Stimulated activated naive CD8-positive, alpha-beta T cell treated with anti-CD3 and anti-CD28 coated beads, Interleukin-15, Interleukin-2, amounts not matched to agents 100 ng/mL and 50 ng/mL, for 24 hours (primary cell): ENCODE measurements around the gene PAX2.

Source experiments
- H3K27ac Mint-ChIP-seq: one replicate; pipeline ENCODE4 v1.8.0; 2021; ENCODE audit warnings: mild to moderate bottlenecking, mixed read lengths
- H3K27me3 Mint-ChIP-seq: one replicate; pipeline ENCODE4 v1.8.0; 2021; ENCODE audit warnings: mixed read lengths
- H3K36me3 Mint-ChIP-seq: one replicate; pipeline ENCODE4 v1.8.0; 2021; ENCODE audit warnings: low read depth, mixed read lengths
- H3K4me1 Mint-ChIP-seq: one replicate; pipeline ENCODE4 v1.8.0; 2021; ENCODE audit warnings: low read depth, mixed read lengths
- H3K4me3 Mint-ChIP-seq: one replicate; pipeline ENCODE4 v1.8.0; 2021; ENCODE audit warnings: mild to moderate bottlenecking, mixed read lengths
- H3K9me3 Mint-ChIP-seq: one replicate; pipeline ENCODE4 v1.8.0; 2021; ENCODE audit warnings: mixed read lengths

PAX2 gene

GRCh38 chr10:100802196-100802595 lies 56.8 kb downstream of the PAX2 start:
- H3K4me1 Mint-ChIP-seq = no peaks in the 10 kb centered on the region
- H3K27me3 Mint-ChIP-seq = peaks cover 62% of the 10 kb centered on the region
- H3K27ac Mint-ChIP-seq = no peak overlapping the region
- no peak overlapping the region for H3K4me3 Mint-ChIP-seq
- no peaks in the 10 kb centered on the region for H3K36me3 Mint-ChIP-seq
- H3K9me3 Mint-ChIP-seq = no peaks in the 10 kb centered on the region

- no peak overlapping the region for H3K4me3 Mint-ChIP-seq
- no peak overlapping the region for H3K27ac Mint-ChIP-seq
- H3K4me1 Mint-ChIP-seq = no peaks in the 10 kb centered on the region
- no peaks in the 10 kb centered on the region for H3K9me3 Mint-ChIP-seq
- H3K27me3 Mint-ChIP-seq = peaks cover 60% of the 10 kb centered on the region
- H3K36me3 Mint-ChIP-seq = no peaks in the 10 kb centered on the region
These were observed 57.2 kb downstream of the PAX2 start for GRCh38 chr10:100802607-100803006.

GRCh38 chr10:100803492-100803891 lies 58.1 kb downstream of the PAX2 start:
- H3K36me3 Mint-ChIP-seq = no peaks in the 10 kb centered on the region
- no peaks in the 10 kb centered on the region for H3K4me1 Mint-ChIP-seq
- no peak overlapping the region for H3K27ac Mint-ChIP-seq
- H3K27me3 Mint-ChIP-seq = peaks cover 65% of the 10 kb centered on the region
- no peak overlapping the region for H3K4me3 Mint-ChIP-seq
- no peaks in the 10 kb centered on the region for H3K9me3 Mint-ChIP-seq

GRCh38 chr10:100803908-100804307 lies 58.5 kb downstream of the PAX2 start:
- no peak overlapping the region for H3K4me3 Mint-ChIP-seq
- H3K9me3 Mint-ChIP-seq = no peaks in the 10 kb centered on the region
- H3K27ac Mint-ChIP-seq = no peak overlapping the region
- no peaks in the 10 kb centered on the region for H3K4me1 Mint-ChIP-seq
- no peaks in the 10 kb centered on the region for H3K36me3 Mint-ChIP-seq
- peaks cover 65% of the 10 kb centered on the region for H3K27me3 Mint-ChIP-seq

GRCh38 chr10:100805543-100806355 lies 60.4 kb downstream of the PAX2 start:
- Mint-ChIP-seq H3K4me3 (no peak overlapping the region), H3K9me3 (no peaks in the 10 kb centered on the region), H3K4me1 (no peaks in the 10 kb centered on the region), H3K36me3 (no peaks in the 10 kb centered on the region), H3K27me3 (peaks cover 57% of the 10 kb centered on the region), H3K27ac (no peak overlapping the region)

GRCh38 chr10:100806356-100806645 lies 60.9 kb downstream of the PAX2 start:
- Mint-ChIP-seq H3K27ac (no peak overlapping the region), H3K36me3 (no peaks in the 10 kb centered on the region), H3K4me1 (no peaks in the 10 kb centered on the region), H3K27me3 (peaks cover 57% of the 10 kb centered on the region), H3K9me3 (no peaks in the 10 kb centered on the region), H3K4me3 (no peak overlapping the region)

- Mint-ChIP-seq H3K27ac (no peak overlapping the region), H3K27me3 (peaks cover 58% of the 10 kb centered on the region)
These were observed 62.0 kb downstream of the PAX2 start for GRCh38 chr10:100807241-100807951.

GRCh38 chr10:100808876-100809275 lies 63.5 kb downstream of the PAX2 start:
- no peaks in the 10 kb centered on the region for H3K4me1 Mint-ChIP-seq
- H3K27ac Mint-ChIP-seq = no peak overlapping the region
- peaks cover 55% of the 10 kb centered on the region for H3K27me3 Mint-ChIP-seq
- no peaks in the 10 kb centered on the region for H3K9me3 Mint-ChIP-seq
- H3K36me3 Mint-ChIP-seq = no peaks in the 10 kb centered on the region
- H3K4me3 Mint-ChIP-seq = no peak overlapping the region

More at GRCh38 chr10:100807241-100807951, 62.0 kb downstream of the PAX2 start:
- Mint-ChIP-seq H3K4me3 (no peak overlapping the region), H3K9me3 (no peaks in the 10 kb centered on the region), H3K36me3 (no peaks in the 10 kb centered on the region), H3K4me1 (no peaks in the 10 kb centered on the region)

- Mint-ChIP-seq H3K36me3 (no peaks in the 10 kb centered on the region), H3K4me3 (no peak overlapping the region), H3K27me3 (peaks cover 46% of the 10 kb centered on the region), H3K4me1 (no peaks in the 10 kb centered on the region), H3K9me3 (no peaks in the 10 kb centered on the region), H3K27ac (no peak overlapping the region)
These were observed 64.9 kb downstream of the PAX2 start for GRCh38 chr10:100810091-100810834.

GRCh38 chr10:100810835-100811116 lies 65.4 kb downstream of the PAX2 start:
- no peaks in the 10 kb centered on the region for H3K9me3 Mint-ChIP-seq

GRCh38 chr10:100811261-100811660 lies 65.9 kb downstream of the PAX2 start:
- H3K9me3 Mint-ChIP-seq = no peaks in the 10 kb centered on the region
- no peak overlapping the region for H3K27ac Mint-ChIP-seq
- peaks cover 48% of the 10 kb centered on the region for H3K27me3 Mint-ChIP-seq
- no peaks in the 10 kb centered on the region for H3K36me3 Mint-ChIP-seq
- no peak overlapping the region for H3K4me3 Mint-ChIP-seq
- H3K4me1 Mint-ChIP-seq = no peaks in the 10 kb centered on the region

More at GRCh38 chr10:100810835-100811116, 65.4 kb downstream of the PAX2 start:
- Mint-ChIP-seq H3K27ac (no peak overlapping the region), H3K36me3 (no peaks in the 10 kb centered on the region), H3K4me3 (no peak overlapping the region), H3K4me1 (no peaks in the 10 kb centered on the region), H3K27me3 (peaks cover 48% of the 10 kb centered on the region)

- Mint-ChIP-seq H3K4me3 (no peak overlapping the region), H3K36me3 (no peaks in the 10 kb centered on the region), H3K27me3 (peaks cover 47% of the 10 kb centered on the region), H3K9me3 (no peaks in the 10 kb centered on the region), H3K27ac (no peak overlapping the region), H3K4me1 (no peaks in the 10 kb centered on the region)
These were observed 66.7 kb downstream of the PAX2 start for GRCh38 chr10:100811752-100812750.

- no peak overlapping the region for H3K4me3 Mint-ChIP-seq
- no peaks in the 10 kb centered on the region for H3K9me3 Mint-ChIP-seq
- no peaks in the 10 kb centered on the region for H3K36me3 Mint-ChIP-seq
These were observed 67.6 kb downstream of the PAX2 start for GRCh38 chr10:100812978-100813377.

GRCh38 chr10:100814751-100815474 lies 69.5 kb downstream of the PAX2 start:
- Mint-ChIP-seq H3K27ac (no peak overlapping the region), H3K9me3 (no peaks in the 10 kb centered on the region), H3K27me3 (peaks cover 47% of the 10 kb centered on the region), H3K4me1 (no peaks in the 10 kb centered on the region), H3K36me3 (no peaks in the 10 kb centered on the region), H3K4me3 (no peak overlapping the region)

More at GRCh38 chr10:100812978-100813377, 67.6 kb downstream of the PAX2 start:
- H3K4me1 Mint-ChIP-seq = no peaks in the 10 kb centered on the region
- H3K27me3 Mint-ChIP-seq = peaks cover 46% of the 10 kb centered on the region
- H3K27ac Mint-ChIP-seq = no peak overlapping the region
